ENCODE data around the gene LLGL1.
"Not testable (repeated sequence)": the region's sequence is repeated elsewhere in the genome, so short reads cannot be mapped to it uniquely, and the experiment has no call there.

Gene LLGL1

GRCh38 chr17:18194804-18195203 is 30.6 kb upstream of the LLGL1 start:
- no peak for DNase-seq (ENCODE audit: low read depth)

DNA sequence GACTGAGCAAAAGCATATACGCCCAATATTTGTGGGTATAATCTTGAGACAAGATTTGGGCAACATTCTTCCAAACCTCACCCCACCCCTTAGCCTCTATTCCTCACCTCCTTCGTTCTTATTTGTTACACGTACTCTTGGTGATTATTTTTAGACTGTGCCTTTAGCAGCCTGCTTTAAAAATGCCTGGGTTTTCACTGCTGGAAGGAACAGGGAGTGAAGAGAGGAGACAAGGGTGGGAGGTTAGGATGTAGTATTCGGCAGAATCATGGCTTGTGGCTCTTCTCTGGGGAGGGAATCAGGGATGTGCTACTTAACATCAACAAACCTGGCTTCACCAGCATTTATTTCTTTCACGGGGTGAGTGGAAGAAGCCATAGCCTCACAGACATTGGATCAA is 30.2 kb upstream of the LLGL1 start:
- DNase-seq (ENCODE audit: low read depth) = no peak

DNA sequence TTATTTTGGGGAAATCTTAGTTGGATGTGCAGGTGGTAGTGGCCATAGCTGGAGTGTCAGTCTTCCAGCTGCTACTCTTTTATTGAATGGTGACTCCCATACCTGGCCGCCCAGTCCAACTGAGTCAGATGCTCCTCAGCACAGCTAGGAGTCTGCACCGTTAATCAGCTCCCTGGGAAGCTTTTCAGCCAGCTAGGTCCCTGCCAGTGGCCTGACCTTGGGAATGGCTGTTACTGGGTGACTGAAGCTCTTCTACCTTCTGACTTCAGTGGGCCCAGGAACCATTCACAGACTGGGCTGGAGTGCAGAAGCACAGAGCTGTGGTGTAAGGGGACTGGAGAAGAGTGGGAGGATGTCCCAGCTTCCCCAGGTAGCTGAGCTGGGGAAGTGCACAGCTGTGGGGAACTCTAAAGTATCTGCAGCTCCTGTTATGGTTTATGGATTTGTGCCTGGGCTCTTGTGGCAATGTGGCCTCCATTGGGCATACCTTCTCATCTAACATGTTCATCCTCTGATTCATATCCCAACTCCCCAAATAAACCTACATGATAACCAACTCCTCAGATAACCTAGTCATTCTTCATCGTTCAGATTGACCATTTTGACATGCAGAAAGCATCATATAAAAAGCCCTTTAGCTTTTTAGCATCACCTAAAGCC is 27.8 kb upstream of the LLGL1 start:
- DNase-seq (ENCODE audit: low read depth) = no peak

- no peak for DNase-seq (ENCODE audit: low read depth)
Measured at GRCh38 chr17:18198530-18198929, 26.9 kb upstream of the LLGL1 start.

DNA sequence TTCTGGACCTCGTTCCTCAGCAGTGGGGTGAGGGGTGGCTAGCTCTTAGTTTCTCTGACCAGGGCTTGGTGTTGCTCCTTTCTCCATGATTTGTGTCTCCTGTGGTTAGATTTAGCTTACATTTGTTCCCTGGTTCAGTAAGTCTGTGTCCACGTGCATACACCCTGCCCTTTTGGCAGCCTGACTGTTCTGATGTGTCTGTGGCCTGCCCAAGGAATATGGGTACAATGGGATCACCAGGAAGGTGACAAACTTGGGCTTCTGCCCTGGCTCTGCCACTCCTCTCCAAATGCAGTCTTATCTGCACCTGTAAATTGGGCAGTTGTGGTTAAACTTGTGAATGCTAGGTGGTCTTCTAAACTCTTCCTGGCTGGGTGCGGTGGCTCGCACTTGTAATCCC is 24.3 kb upstream of the LLGL1 start:
- no peak for DNase-seq (ENCODE audit: low read depth)

DNA sequence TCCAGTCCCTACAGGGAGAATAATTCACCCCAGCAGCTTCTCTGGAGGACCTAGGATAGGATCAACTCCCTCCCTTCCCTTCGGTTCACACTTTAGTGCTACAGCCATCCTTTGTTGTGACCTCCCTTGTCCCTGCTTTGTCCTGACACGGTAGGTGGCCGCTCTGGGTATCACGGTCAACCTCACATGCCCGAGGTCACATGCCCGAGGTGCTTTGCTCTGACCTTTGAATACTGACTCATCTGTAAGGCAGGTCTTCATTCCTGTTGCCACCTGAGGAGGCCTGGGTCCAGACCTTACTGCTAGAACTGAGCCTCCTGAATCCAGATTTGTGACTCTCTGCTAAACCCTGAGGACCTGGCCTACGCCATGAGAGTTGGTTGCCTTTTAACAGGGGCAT is 22.1 kb upstream of the LLGL1 start:
- no peak for DNase-seq (ENCODE audit: low read depth)

DNA sequence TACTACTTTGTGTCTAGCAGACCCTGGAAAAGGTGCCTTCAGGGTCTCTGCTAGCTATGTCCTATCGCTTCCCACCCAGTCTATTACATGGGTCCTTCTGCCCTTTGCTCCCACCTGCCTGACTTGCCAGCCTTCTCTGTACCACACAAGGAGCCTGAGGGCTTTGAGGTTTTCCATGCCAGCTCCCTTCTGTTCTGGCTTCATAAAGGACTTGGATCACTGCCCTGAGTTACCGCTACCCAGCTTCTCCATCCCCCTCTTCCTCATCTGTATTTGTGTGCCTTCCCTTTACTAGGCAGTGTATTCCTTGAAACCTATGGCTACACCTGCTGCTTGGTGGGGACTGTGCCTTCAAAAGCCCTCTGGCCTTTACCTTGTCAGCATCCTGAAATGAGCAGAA is 19.6 kb upstream of the LLGL1 start:
- no peak for DNase-seq (ENCODE audit: low read depth)

DNA sequence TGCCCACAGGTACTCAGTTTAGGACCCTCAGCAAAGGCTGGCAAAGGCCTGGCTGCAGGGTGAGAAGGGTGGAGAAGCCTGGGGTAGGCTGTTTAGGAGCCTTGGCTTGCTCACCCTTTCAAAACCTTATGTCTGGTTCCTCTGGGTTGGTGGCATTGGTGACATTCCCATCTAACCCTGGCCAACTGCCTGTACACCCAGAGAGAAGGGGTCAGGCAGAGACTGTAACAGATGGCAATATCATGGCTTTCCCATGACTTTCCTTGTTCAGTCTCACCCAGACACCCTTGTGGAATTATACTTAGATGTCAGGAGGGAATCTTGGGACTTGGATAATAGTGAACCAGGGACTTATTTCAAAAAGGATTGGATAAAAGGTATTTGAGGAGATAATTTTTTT is 18.5 kb upstream of the LLGL1 start:
- DNase-seq (ENCODE audit: low read depth) = no peak

DNA sequence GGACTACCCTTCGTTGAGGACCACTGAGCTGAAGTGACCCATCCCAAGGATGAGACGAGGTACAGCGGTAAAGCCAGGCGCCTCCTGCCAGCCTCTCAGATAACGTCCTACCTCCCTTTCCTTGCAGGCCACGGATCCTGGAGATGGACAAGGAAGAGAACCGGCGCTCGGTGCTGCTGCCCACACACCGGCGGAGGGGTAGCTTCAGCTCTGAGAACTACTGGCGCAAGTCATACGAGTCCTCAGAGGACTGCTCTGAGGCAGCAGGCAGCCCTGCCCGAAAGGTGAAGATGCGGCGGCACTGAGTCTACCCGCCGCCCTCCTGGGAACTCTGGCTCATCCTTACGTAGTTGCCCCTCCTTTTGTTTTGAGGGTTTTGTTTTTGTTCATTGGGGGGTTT is 17.3 kb upstream of the LLGL1 start:
- no peak for DNase-seq (ENCODE audit: low read depth)

GRCh38 chr17:18213666-18214270 is 11.7 kb upstream of the LLGL1 start:
- no peak for DNase-seq (ENCODE audit: low read depth)

GRCh38 chr17:18216906-18217305 is 8.5 kb upstream of the LLGL1 start:
- not testable (repeated sequence) for DNase-seq (ENCODE audit: low read depth)

DNA sequence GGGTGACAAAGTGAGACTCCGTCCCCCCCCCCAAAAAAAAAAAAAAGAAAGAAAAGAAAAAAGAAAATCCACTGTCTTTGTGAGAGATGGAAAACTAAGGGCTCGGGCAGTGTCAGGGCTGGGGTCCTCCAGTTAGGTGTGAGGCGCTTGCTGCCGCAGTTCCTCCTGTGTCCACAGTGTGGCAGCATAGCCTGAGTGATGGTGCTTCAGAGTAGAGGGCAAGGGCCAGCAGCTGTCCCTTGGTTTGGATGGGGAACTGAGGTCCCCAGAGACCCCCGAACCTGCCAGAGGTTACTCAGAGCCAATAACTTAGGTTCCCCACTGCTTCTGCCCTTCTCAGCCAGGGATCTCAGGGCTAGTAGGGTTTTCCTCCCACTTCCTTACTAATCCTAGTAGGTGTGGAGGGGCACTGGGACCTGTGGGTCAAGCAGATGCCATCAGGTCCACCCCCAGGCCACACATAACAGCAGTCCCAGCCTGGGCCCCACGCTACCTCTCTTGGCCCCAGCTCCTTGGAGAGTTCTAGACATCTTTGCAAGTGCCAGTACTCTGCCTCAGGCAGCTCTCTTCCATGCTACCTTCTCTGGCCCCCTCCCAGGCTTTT is 7.9 kb upstream of the LLGL1 start:
- DNase-seq (ENCODE audit: low read depth) = peak; percentile 48

DNA sequence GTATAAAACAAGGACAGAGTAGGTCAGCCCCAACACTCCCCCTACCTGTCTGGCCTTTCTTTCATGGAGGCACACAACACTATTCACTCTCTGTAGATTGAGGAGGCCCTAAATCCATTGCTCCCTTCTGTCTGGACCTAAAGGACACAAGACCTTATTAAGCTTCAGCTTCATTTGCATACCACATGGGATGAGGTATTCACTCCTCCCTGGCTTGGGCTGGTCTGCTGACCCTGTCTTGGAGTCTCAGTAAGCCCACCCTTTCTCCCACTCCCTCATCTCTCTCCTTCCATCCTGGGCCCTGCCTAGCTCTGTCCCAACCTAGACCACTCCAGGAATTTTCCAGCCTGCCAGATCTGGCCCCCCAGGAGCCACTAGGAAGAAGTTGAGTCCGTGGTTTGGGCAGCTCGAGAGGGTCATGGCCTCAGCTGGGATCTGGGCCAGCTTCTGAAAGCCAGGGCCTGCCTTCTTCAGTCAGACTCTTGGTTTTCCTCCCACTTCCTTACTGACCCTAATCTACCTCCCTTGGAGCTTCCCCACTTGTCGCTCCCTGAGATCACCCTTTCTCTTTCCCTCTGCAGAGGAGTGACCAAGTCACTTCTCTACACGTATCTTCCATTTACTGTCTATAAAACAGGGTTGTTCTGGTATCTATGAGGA is 6.5 kb upstream of the LLGL1 start:
- peak; percentile 71 for DNase-seq (ENCODE audit: low read depth)

GRCh38 chr17:18224053-18224386 is 1.4 kb upstream of the LLGL1 start:
- DNase-seq (ENCODE audit: low read depth) = no peak

- DNase-seq (ENCODE audit: low read depth) = peak; percentile 28
Measured at GRCh38 chr17:18224387-18225120, 881 bp upstream of the LLGL1 start.

DNA sequence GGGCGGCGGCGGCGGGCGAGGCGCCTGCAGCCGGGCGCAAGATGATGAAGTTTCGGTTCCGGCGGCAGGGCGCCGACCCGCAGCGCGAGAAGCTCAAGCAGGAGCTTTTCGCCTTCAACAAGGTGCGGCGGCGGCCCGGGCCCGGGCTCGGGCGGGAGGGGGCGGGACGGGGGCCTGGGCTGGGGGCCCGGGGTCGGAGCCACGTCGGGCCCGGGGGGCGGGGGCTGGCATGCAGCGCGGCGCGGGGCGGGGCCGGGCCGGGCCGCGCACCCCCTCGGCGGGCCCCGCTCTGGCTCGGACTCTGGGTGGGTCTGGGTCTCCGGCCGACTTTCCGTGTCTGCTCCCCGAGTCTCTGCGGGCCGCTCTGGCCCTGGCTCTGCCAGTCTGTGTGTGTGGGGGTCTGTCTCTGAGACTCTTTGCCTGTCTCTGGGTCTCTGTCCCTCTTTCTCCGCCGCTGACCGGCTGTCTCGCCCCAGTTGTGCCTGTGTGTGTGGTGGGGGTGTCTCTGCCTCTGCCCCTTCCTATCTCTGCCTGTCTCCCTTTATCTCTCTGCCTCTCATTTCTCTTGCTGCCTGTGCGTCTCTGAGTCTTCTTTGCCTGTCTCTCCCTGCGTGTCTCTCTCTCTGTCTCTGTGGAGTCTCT is 328 bp downstream of the LLGL1 start:
- no peak for DNase-seq (ENCODE audit: low read depth)

DNA sequence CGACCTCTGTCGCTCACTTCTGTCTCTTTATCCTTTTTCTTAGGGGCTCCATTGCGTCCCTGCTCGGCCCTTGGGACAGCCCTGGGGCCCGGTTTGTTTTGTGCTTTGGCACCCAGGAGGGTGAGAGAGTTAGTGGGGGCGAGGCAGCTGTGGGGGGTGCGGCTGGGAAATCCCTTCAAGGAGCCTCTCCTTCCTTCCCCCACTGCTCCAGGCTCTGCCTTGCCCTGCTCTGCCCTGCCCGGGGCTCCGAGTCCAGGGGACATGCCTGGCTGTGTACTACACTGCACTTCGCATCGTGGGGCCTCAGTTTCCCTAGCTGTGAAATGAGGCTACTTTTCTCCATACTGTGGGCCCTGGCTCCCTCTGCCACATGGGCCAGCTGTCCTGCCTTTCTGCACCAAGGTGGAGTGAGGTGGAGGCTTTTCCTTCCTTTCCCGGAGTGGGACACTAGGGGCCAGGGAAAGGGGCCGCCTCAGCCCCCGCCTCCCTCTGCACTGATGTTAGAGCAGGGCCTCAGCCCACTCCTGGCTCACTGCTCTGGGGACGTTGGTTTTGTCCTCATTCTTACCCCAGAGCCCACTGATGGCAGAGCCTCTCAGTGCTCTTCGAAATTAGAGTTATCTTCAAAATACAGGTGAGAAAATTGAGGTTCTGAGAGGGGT is 980 bp downstream of the LLGL1 start:
- DNase-seq (ENCODE audit: low read depth) = no peak

GRCh38 chr17:18227635-18228034 is 2.2 kb downstream of the LLGL1 start:
- no peak for DNase-seq (ENCODE audit: low read depth)

- DNase-seq (ENCODE audit: low read depth) = no peak
Measured at GRCh38 chr17:18228176-18228682, 2.8 kb downstream of the LLGL1 start.

DNA sequence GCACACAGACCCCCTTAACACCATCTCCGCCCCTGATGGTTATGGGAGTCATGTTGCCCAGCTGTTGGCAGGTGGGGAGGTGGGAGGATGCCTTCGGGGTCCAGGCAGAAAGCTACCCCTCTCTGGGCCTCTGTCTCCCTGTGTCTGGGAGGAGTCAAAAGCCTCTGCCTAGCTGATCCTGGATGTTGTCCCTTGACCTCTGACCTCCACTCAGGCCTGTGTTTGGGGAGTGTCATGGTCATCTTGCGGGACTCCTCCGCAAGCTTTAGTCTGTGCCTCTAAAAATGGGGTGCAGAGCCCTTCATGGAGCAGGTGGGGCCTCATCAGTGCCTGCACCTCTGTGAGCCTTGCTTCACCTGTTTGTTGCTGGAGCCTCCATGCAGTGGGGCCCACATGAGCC is 3.8 kb downstream of the LLGL1 start:
- DNase-seq (ENCODE audit: low read depth) = no peak

GRCh38 chr17:18229771-18230170 is 4.3 kb downstream of the LLGL1 start:
- no peak for DNase-seq (ENCODE audit: low read depth)

All from iris pigment epithelial cell (primary cell).